ENCODE data around the gene PRSS37. TPM values are rescaled to one million over a fixed set of nuclear protein-coding genes. Genes with fewer than 3 reads are reported as not detected.

The PRSS37 gene, protein sequence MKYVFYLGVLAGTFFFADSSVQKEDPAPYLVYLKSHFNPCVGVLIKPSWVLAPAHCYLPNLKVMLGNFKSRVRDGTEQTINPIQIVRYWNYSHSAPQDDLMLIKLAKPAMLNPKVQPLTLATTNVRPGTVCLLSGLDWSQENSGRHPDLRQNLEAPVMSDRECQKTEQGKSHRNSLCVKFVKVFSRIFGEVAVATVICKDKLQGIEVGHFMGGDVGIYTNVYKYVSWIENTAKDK
- not detected in 2 replicates for total RNA-seq
- 0.12 and 0.34 TPM in 2 replicates for polyA plus RNA-seq

DNA sequence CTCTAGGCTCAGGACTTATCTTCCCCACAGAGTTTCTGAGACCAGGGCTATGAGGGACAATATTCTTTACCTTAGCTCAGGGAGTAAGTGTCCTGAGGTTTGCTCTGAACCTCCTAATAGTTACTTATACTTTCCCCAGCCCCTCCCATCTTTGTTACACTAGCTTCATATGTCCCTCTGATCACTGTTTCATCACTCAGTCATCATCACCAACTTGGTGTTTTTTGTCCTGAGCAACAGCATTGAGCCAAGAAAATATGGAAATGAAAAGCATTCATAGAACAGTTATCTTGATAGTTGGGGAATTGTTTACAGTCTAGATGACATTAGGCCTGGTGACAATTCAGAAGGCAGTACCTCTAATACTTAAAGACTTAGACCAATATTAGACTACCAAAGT is at the start of gene PRSS37:
PRSS37 (minus strand) TSS at position 101 of the 400 bp plus-strand sequence. CDS start 436 bp downstream, outside the sequence.
- TF ChIP-seq, protein P1, sequence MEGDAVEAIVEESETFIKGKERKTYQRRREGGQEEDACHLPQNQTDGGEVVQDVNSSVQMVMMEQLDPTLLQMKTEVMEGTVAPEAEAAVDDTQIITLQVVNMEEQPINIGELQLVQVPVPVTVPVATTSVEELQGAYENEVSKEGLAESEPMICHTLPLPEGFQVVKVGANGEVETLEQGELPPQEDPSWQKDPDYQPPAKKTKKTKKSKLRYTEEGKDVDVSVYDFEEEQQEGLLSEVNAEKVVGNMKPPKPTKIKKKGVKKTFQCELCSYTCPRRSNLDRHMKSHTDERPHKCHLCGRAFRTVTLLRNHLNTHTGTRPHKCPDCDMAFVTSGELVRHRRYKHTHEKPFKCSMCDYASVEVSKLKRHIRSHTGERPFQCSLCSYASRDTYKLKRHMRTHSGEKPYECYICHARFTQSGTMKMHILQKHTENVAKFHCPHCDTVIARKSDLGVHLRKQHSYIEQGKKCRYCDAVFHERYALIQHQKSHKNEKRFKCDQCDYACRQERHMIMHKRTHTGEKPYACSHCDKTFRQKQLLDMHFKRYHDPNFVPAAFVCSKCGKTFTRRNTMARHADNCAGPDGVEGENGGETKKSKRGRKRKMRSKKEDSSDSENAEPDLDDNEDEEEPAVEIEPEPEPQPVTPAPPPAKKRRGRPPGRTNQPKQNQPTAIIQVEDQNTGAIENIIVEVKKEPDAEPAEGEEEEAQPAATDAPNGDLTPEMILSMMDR (IDR thresholded peaks at IDR 0.05; ENCODE audit: low read depth, low read length): no peak
- DNase-seq (ENCODE audit: low read depth in 1 of 2, low spot score in 1 of 2): no peak
- Histone ChIP-seq H3K9me3 (ENCODE audit: low read depth) (no peaks in the 10 kb centered on the region), H3K27me3 (no peaks in the 10 kb centered on the region), H3K4me3 (no peak within 1 kb of the TSS), H3K4me1 (ENCODE audit: low read depth) (no peaks in the 10 kb centered on the region), H3K27ac (no peak within 1 kb of the TSS), H3K36me3 (no peaks in the 10 kb centered on the region)

DNA sequence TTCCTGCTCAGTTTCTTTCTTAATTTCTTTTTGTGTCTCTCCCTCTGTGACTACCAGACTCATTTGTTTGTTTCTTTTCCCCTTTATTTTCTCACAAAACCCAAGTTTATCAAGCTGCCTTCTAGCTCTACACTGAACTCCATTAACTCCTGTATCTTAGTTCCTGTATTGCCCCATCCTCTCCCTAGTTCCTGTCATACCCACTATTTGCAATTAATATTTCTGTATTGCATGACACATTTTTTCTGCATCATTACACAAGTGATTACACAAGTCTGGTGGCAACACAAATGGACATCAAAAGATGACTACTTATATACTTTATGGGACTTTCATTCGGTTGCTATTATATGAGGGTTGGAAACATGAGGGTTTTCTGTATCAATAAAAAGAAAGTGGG is 48.0 kb upstream of the PRSS37 start:
- Histone ChIP-seq H3K4me3 (no peak overlapping the region), H3K4me1 (ENCODE audit: low read depth) (no peaks in the 10 kb centered on the region), H3K27me3 (no peaks in the 10 kb centered on the region), H3K27ac (no peak overlapping the region), H3K9me3 (ENCODE audit: low read depth) (no peaks in the 10 kb centered on the region), H3K36me3 (no peaks in the 10 kb centered on the region)
- no peak for DNase-seq (ENCODE audit: low read depth in 1 of 2, low spot score in 1 of 2)
- TF ChIP-seq, protein P1 (IDR thresholded peaks at IDR 0.05; ENCODE audit: low read depth, low read length): no peak

DNA sequence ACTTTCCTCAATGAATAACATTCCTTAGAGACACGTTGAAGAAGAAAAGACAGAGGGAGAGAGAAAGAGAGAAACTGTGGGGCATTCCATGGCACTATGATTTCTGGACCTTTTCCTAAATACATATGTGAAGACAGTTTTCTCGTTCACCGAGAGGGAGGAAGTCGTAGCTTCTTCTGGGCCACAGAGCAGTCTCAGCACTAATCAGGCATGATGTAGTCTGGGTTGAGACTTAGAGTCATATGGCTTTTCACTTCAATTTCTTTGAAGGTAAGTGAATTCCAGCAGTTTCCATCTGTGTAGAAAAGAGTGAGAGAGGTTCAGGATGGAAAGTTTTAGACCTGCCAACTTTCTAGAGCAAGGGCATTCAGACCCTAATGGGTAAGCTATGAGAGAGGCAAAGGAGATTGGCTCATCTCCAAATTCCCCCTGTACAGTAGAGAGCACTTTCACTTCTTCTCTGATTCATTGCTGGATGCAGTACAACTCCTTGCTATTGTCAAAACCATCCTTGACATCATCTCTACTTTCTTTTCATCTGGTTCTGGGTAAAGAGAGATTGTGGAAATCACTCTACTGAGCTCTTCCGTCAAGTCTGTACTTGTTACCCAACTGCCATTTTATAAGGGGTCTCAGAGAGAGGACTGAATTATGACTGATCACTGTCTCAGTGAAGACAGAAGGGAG is 43.4 kb upstream of the PRSS37 start:
- Histone ChIP-seq H3K27ac (no peak overlapping the region), H3K4me3 (no peak overlapping the region), H3K4me1 (ENCODE audit: low read depth) (no peaks in the 10 kb centered on the region), H3K9me3 (ENCODE audit: low read depth) (no peaks in the 10 kb centered on the region), H3K27me3 (no peaks in the 10 kb centered on the region), H3K36me3 (no peaks in the 10 kb centered on the region)
- no peak for DNase-seq (ENCODE audit: low read depth in 1 of 2, low spot score in 1 of 2)
- TF ChIP-seq, protein P1 (IDR thresholded peaks at IDR 0.05; ENCODE audit: low read depth, low read length): no peak

DNA sequence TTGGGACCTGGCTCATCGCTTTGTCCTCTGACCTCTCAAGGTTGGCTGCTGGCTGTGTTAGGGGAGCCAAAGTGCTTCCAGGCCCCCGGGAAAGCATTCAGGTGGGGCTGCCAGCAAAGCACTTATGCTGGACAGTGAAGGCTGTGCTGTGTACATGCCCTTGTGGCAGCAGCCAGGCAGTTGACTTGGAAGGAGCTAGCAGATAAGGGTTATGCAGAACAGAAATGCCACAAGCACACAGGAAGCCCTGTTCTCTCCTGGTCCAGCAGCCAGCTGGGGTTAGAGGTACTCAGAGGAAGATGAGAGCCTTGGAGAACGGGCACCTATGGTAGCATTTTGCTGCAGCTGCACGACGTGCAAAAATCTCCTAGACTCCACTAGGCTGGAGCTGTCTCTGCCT is 39.7 kb upstream of the PRSS37 start:
- Histone ChIP-seq H3K27ac (no peak overlapping the region), H3K27me3 (no peaks in the 10 kb centered on the region), H3K9me3 (ENCODE audit: low read depth) (no peaks in the 10 kb centered on the region), H3K36me3 (no peaks in the 10 kb centered on the region), H3K4me1 (ENCODE audit: low read depth) (no peaks in the 10 kb centered on the region), H3K4me3 (no peak overlapping the region)
- DNase-seq (ENCODE audit: low read depth in 1 of 2, low spot score in 1 of 2): peak in 1 of 2 donors; percentile 5
- TF ChIP-seq, protein P1 (IDR thresholded peaks at IDR 0.05; ENCODE audit: low read depth, low read length): no peak

DNA sequence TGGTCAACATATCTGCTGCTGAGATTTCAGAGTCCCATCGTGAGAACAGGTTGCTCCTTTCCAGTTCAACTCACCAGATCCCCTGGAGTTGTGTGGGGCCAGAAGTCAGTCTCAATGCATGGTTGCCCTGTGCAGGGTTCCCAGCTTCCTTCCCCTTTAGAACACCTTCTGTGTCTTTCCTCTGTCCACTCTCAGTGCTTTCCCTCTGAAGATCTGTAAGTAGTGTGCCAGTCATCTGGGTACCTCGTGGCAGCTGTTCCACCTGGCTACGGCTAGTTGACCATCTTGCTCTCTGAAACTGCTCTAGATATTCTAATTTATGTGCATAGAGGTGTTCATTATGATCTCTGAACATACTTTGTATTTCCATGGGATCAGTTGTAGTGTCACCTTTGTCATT is 36.1 kb upstream of the PRSS37 start:
- Histone ChIP-seq H3K4me1 (ENCODE audit: low read depth) (no peaks in the 10 kb centered on the region), H3K9me3 (ENCODE audit: low read depth) (no peaks in the 10 kb centered on the region), H3K36me3 (no peaks in the 10 kb centered on the region), H3K27ac (no peak overlapping the region), H3K27me3 (no peaks in the 10 kb centered on the region), H3K4me3 (no peak overlapping the region)
- TF ChIP-seq, protein P1 (IDR thresholded peaks at IDR 0.05; ENCODE audit: low read depth, low read length): no peak
- DNase-seq (ENCODE audit: low read depth in 1 of 2, low spot score in 1 of 2): no peak

All from cardiac muscle cell (in vitro differentiated cells and primary cell).